HepG2 (cell line): ENCODE results near the gene HTR6. TPM values are rescaled to one million over a fixed set of nuclear protein-coding genes. Genes with fewer than 3 reads are reported as not detected.

Experiments used
- ATAC-seq: fragments of 200-7000 bp; cut with Tn5 transposase; 3 replicates; pipeline ENCODE4 v1.9.1; 2020; ENCODE audit warnings: mild to moderate bottlenecking, moderate library complexity
- BruUV-seq: library from RNA; stranded (reverse); fragments of 400-500 nt; replicated peaks from 2 replicates; lab custom pipeline; 2021; lab: Mats Ljungman, UMichigan
- CTCF ChIA-PET: fragments of 300-600 bp; formaldehyde crosslinking; extraction: SDS; loops from one replicate; lab custom pipeline; 2021; ENCODE audit warnings: low total read pairs, inconsistent platforms, low intra/inter-chr PET ratio; lab: Yijun Ruan, JAX
- POLR2A ChIA-PET: fragments of 350-600 bp; sonication (Branson Sonifier 250); formaldehyde crosslinking; loops from one replicate; lab custom pipeline; 2020; ENCODE audit warnings: antibody characterized with exemption, inconsistent platforms; lab: Yijun Ruan, JAX
- DNase-seq: peaks from one replicate; pipeline ENCODE4 v3.0.0-alpha.2; 2015; ENCODE audit warnings: low spot score
- FAIRE-seq: peaks from 3 replicates; lab custom pipeline; 2011; peaks lifted over from hg19 to GRCh38; lab: Jason Lieb, UNC
- H2AFZ ChIP-seq: one replicate; pipeline ENCODE4 v1.6.1; 2011; ENCODE audit warnings: low read length, inconsistent platforms
- H3K27ac ChIP-seq: fragments of 300-600 bp; 3 replicates; pipeline ENCODE4 v1.8.0; 2011; ENCODE audit warnings: mixed run types, mild to moderate bottlenecking, mixed read lengths, low read length, inconsistent platforms; ENCODE audit not compliant: insufficient read depth; ENCODE audit errors: extremely low read length
- H3K27me3 ChIP-seq, 2 experiments: fragments of 200-600 bp in 1 of 2; 2 replicates in 1 of 2; 3 replicates in 1 of 2; pipeline versions ENCODE4 v1.6.0 to v1.8.0; 2011; ENCODE audit warnings: low read length in 2 of 2, mild to moderate bottlenecking in 2 of 2, moderate library complexity in 2 of 2, inconsistent platforms in 1 of 2; ENCODE audit not compliant: insufficient read depth in 2 of 2, control insufficient read depth in 1 of 2
- H3K36me3 ChIP-seq, 2 experiments: fragments of 200-600 bp in 1 of 2; replicated peaks in 1 of 2; 2 replicates in 1 of 2; 3 replicates in 1 of 2; pipeline versions ENCODE4 v1.5.1 to v1.8.0; 2011; ENCODE audit warnings: low read length in 2 of 2, inconsistent platforms in 1 of 2; ENCODE audit not compliant: insufficient read depth in 2 of 2, control insufficient read depth in 1 of 2
- H3K4me1 ChIP-seq: 2 replicates; pipeline ENCODE4 v1.5.1; 2012; ENCODE audit warnings: low read length, inconsistent platforms; ENCODE audit not compliant: insufficient read depth
- H3K4me2 ChIP-seq: 2 replicates; pipeline ENCODE4 v1.6.0; 2011; ENCODE audit warnings: low read depth, low read length, inconsistent platforms
- H3K4me3 ChIP-seq, 3 experiments: fragments of 200-600 bp in 1 of 3; sonication (generic), shearing (Covaris generic) in 1 of 3; replicated peaks in 1 of 3; 2 replicates each; pipeline ENCODE4 v1.5.1; 2011 to 2016; ENCODE audit warnings: low read length in 3 of 3, inconsistent platforms in 2 of 3, low read depth in 2 of 3, mild to moderate bottlenecking in 2 of 3, control low read depth in 1 of 3, mixed read lengths in 1 of 3; ENCODE audit not compliant: insufficient read depth in 1 of 3
- H3K79me2 ChIP-seq: one replicate; pipeline ENCODE4 v1.6.1; 2011; ENCODE audit warnings: low read length, inconsistent platforms; ENCODE audit not compliant: insufficient read depth
- H3K9ac ChIP-seq: 2 replicates; pipeline ENCODE4 v1.6.0; 2011; ENCODE audit warnings: mild to moderate bottlenecking, low read depth, low read length, inconsistent platforms; ENCODE audit not compliant: insufficient read depth
- H3K9me3 ChIP-seq: 2 replicates; pipeline ENCODE4 v1.5.1; 2012; ENCODE audit warnings: mild to moderate bottlenecking, low read length
- H4K20me1 ChIP-seq: 2 replicates; pipeline ENCODE4 v1.6.0; 2011; ENCODE audit warnings: inconsistent platforms, mild to moderate bottlenecking, low read length, moderate library complexity; ENCODE audit not compliant: insufficient read depth
- GABPB1 ChIP-seq: IDR thresholded peaks from 2 replicates; pipeline ENCODE4 v1.6.1; 2016; ENCODE audit warnings: mild to moderate bottlenecking, missing genetic modification reagents, moderate library complexity, missing compliant biosample characterization
- GATAD2A ChIP-seq: IDR thresholded peaks from 2 replicates; pipeline ENCODE4 v1.6.1; 2016
- ISX ChIP-seq: sonication (generic); formaldehyde crosslinking; conservative IDR thresholded peaks from 2 replicates; pipeline ENCODE4 v1.5.0; 2020; ENCODE audit warnings: missing genetic modification reagents
- PHB2 ChIP-seq: fragments of 450-650 bp; IDR thresholded peaks from 2 replicates; pipeline ENCODE4 v1.6.1; 2018; ENCODE audit not compliant: partially characterized antibody
- RARG ChIP-seq: sonication (generic); formaldehyde crosslinking; IDR thresholded peaks from 2 replicates; pipeline ENCODE4 v1.4.0; 2020; ENCODE audit warnings: low read depth, mild to moderate bottlenecking, missing genetic modification reagents
- SIN3A ChIP-seq: IDR thresholded peaks from 2 replicates; pipeline ENCODE4 v1.6.1; 2011; ENCODE audit warnings: low read depth, mild to moderate bottlenecking, control low read depth, low read length, borderline replicate concordance
- SUZ12 ChIP-seq: fragments of 150-350 bp; IDR thresholded peaks from 2 replicates; pipeline ENCODE4 v1.6.1; 2014; ENCODE audit warnings: low read depth, low read length
- ZFYVE20 ChIP-seq: sonication (generic); formaldehyde crosslinking; IDR thresholded peaks from 2 replicates; pipeline ENCODE4 v1.8.0; 2023; ENCODE audit warnings: low read depth, mild to moderate bottlenecking, moderate library complexity, missing genetic modification reagents, borderline replicate concordance
- ZNF296 ChIP-seq: sonication (generic); formaldehyde crosslinking; conservative IDR thresholded peaks from 2 replicates; pipeline ENCODE4 v1.5.0; 2020; ENCODE audit warnings: mild to moderate bottlenecking, missing genetic modification reagents
- ZNF30 ChIP-seq: sonication (generic); formaldehyde crosslinking; IDR thresholded peaks from 2 replicates; pipeline ENCODE4 v1.5.0; 2020; ENCODE audit warnings: mild to moderate bottlenecking, missing genetic modification reagents
- ZNF557 ChIP-seq: sonication (generic); formaldehyde crosslinking; IDR thresholded peaks from 2 replicates; pipeline ENCODE4 v1.4.0; 2020; ENCODE audit warnings: missing genetic modification reagents
- ZNF564 ChIP-seq: sonication (generic); formaldehyde crosslinking; IDR thresholded peaks from 2 replicates; pipeline ENCODE4 v1.8.1; 2023; ENCODE audit warnings: mild to moderate bottlenecking, missing genetic modification reagents
- ZNF790 ChIP-seq: sonication (generic); formaldehyde crosslinking; IDR thresholded peaks from 2 replicates; pipeline ENCODE4 v1.8.0; 2022; ENCODE audit warnings: missing genetic modification reagents, mild to moderate bottlenecking, borderline replicate concordance
- WGBS: methylation state at CpG from one replicate; pipeline ENCODE4 v1.1.6; 2017; ENCODE audit warnings: low lambda C conversion rate; 5-methylcytosine and 5-hydroxymethylcytosine counted together
- in situ Hi-C: cut with HindIII; loops from 2 replicates; pipeline ENCODE4 v1.10.0; 2017; ENCODE audit warnings: low pct_unique_long_range_greater_than_20kb; ENCODE audit not compliant: extremely low pct_ligation_motif_present
- intact Hi-C: fragments of 100-400 bp; cut with micrococcal nuclease; formaldehyde crosslinking; loops from one replicate; pipeline ENCODE4 v1.10.0; 2022; ENCODE audit not compliant: unreplicated experiment
- polyA plus RNA-seq, 8 experiments: library from polyadenylated mRNA; depleted of rRNA in 3 of 8; stranded (reverse) in 7 of 8; unstranded in 1 of 8; fragments of >200 nt; fragmentation: Illumina TruSeq in 4 of 8; extraction: Trizol in 4 of 8; gene quantifications; 2 replicates each; pipeline versions ENCODE4 v1.2.1 to v1.2.3, GENCODE V29; 2011 to 2016; ENCODE audit warnings: low read depth in 4 of 8, missing spikeins in 1 of 8, mixed read lengths in 1 of 8; ENCODE audit not compliant: insufficient read depth in 1 of 8
- total RNA-seq, 5 experiments: library from RNA; depleted of rRNA; stranded (reverse); fragments of >200 nt; fragmentation: Illumina TruSeq; extraction: Trizol; gene quantifications; 2 replicates each; pipeline ENCODE4 v1.2.3, GENCODE V29; 2016; ENCODE audit warnings: low read depth in 1 of 5
- TF ChIP-seq, protein P1 (sequence below): IDR thresholded peaks from 2 replicates; pipeline ENCODE4 v1.6.1; 2018; ENCODE audit warnings: missing genetic modification reagents
- TF ChIP-seq, protein P2 (sequence below): sonication (generic); formaldehyde crosslinking; IDR thresholded peaks from 2 replicates; pipeline ENCODE4 v1.9.0; 2021; ENCODE audit warnings: missing genetic modification reagents, mild to moderate bottlenecking, borderline replicate concordance
- TF ChIP-seq, protein P3 (sequence below), 2 experiments: sonication (generic) in 1 of 2; formaldehyde crosslinking in 1 of 2; IDR thresholded peaks; 2 replicates each; pipeline versions ENCODE4 v1.5.1 to v1.6.1; 2011 to 2020; ENCODE audit warnings: borderline replicate concordance in 1 of 2, low read depth in 1 of 2, low read length in 1 of 2, mild to moderate bottlenecking in 1 of 2, missing genetic modification reagents in 1 of 2, moderate library complexity in 1 of 2

HTR6 gene
- total and polyA plus RNA-seq, 2 of the 13 experiments (the other 11 are each of a cell fraction or from before 2014, with no cell fraction given), result 0.04 TPM; not detected in 1

DNA sequence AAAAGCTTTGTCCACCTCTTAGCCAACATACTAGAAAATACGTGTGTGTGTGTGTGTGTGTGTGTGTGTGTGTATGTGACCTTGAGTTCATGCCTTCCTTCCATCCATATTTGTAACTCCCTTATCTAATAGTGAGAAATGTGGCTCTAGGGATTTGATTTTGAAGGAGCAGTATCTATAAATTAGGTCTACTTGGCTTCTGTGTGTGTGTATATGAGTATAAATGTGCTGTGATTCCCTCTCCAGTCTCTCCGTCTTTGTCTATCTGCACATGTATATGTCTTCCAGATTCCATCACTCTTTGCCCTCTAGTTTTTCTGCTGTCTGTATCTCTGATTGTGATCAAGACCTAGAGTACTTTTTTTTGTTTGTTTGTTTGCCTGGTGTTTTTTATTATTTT lies 32.5 kb upstream of the HTR6 start:
- no peak for FAIRE-seq
- no peaks in the 10 kb centered on the region for H3K9me3 ChIP-seq
- H4K20me1 ChIP-seq, result no peaks in the 10 kb centered on the region
- no peak overlapping the region for H3K4me3 ChIP-seq
- no peak overlapping the region for H2AFZ ChIP-seq
- ChIA-PET CTCF (no interaction called here), POLR2A (no interaction called here)
- H3K36me3 ChIP-seq, result peaks cover 2 to 6% of the 10 kb centered on the region in 2 experiments; a peak in 3 of 5 replicates
- TF ChIP-seq SUZ12 (no peak), ZNF790 (no peak), ZNF557 (CRISPR knock-in tag) (no peak), ISX (no peak)
- H3K79me2 ChIP-seq, result no peaks in the 10 kb centered on the region
- ATAC-seq, result no peak
- H3K9ac ChIP-seq, result no peak overlapping the region
- no peaks in the 10 kb centered on the region; a peak in 1 of 5 replicates for H3K27me3 ChIP-seq
- 96% methylated on average over 2 of the region's 2 CpGs for WGBS
- in situ Hi-C loops (no loop called here), intact Hi-C loops (no loop called here)
- DNase-seq, result no peak
- no peak overlapping the region for H3K27ac ChIP-seq
- H3K4me1 ChIP-seq, result no peaks in the 10 kb centered on the region
- no TSS peak for BruUV-seq
- no peak overlapping the region for H3K4me2 ChIP-seq

DNA sequence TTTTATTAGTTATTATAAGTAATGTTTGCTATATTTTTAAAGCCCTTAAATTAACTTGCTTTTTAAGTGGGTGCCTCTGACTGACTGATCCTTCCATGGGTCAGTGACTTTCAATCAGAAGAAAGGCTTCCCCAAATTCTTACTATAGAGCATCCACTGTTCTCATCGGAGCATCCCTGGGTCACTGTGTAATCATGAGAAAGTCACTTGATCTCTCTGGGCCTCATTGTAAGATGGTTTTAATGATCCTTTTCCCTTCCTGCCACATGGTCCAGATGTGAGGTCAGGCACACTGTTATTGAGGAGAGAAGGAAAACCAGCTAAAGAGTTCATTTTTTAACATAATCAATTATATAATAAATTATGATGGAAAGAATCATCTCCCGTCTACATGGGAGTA lies 31.6 kb upstream of the HTR6 start:
- POLR2A ChIA-PET, result no interaction called here
- no peaks in the 10 kb centered on the region for H4K20me1 ChIP-seq
- CTCF ChIA-PET, result no interaction called here
- no peak for TF ChIP-seq GATAD2A (CRISPR knock-in tag)
- no peak for TF ChIP-seq ZNF30 (CRISPR knock-in tag)
- TF ChIP-seq, protein P1, sequence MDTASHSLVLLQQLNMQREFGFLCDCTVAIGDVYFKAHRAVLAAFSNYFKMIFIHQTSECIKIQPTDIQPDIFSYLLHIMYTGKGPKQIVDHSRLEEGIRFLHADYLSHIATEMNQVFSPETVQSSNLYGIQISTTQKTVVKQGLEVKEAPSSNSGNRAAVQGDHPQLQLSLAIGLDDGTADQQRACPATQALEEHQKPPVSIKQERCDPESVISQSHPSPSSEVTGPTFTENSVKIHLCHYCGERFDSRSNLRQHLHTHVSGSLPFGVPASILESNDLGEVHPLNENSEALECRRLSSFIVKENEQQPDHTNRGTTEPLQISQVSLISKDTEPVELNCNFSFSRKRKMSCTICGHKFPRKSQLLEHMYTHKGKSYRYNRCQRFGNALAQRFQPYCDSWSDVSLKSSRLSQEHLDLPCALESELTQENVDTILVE (CRISPR knock-in tag), result no peak
- no peak for TF ChIP-seq ZFYVE20 (CRISPR knock-in tag)
- TF ChIP-seq RARG, result no peak
- TF ChIP-seq ZNF564 (CRISPR knock-in tag), result no peak
- TF ChIP-seq SIN3A, result no peak
- TF ChIP-seq, protein P2, sequence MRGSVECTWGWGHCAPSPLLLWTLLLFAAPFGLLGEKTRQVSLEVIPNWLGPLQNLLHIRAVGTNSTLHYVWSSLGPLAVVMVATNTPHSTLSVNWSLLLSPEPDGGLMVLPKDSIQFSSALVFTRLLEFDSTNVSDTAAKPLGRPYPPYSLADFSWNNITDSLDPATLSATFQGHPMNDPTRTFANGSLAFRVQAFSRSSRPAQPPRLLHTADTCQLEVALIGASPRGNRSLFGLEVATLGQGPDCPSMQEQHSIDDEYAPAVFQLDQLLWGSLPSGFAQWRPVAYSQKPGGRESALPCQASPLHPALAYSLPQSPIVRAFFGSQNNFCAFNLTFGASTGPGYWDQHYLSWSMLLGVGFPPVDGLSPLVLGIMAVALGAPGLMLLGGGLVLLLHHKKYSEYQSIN (CRISPR knock-in tag), result no peak
- TF ChIP-seq, protein P3, sequence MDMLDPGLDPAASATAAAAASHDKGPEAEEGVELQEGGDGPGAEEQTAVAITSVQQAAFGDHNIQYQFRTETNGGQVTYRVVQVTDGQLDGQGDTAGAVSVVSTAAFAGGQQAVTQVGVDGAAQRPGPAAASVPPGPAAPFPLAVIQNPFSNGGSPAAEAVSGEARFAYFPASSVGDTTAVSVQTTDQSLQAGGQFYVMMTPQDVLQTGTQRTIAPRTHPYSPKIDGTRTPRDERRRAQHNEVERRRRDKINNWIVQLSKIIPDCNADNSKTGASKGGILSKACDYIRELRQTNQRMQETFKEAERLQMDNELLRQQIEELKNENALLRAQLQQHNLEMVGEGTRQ (IDR thresholded peaks at IDR 0.05; ENCODE audit: low read depth, low read length), result no peak
- TF ChIP-seq, protein P3 (CRISPR knock-in tag; IDR thresholded peaks at IDR 0.05; ENCODE audit: borderline replicate concordance), result no peak
- no peak for TF ChIP-seq ZNF296 (CRISPR knock-in tag)
- no peak for TF ChIP-seq PHB2
- TF ChIP-seq GABPB1 (CRISPR knock-in tag), result no peak

More for the DNA sequence above, 31.6 kb upstream of the HTR6 start:
- Histone ChIP-seq H3K27me3 (no peaks in the 10 kb centered on the region; a peak in 1 of 5 replicates), H2AFZ (no peak overlapping the region), H3K4me1 (no peaks in the 10 kb centered on the region), H3K9ac (no peak overlapping the region), H3K36me3 (no peaks in the 10 kb centered on the region), H3K27ac (no peak overlapping the region), H3K4me2 (no peak overlapping the region), H3K4me3 (no peak overlapping the region), H3K9me3 (no peaks in the 10 kb centered on the region), H3K79me2 (no peaks in the 10 kb centered on the region)
- DNase-seq (no peak), FAIRE-seq (no peak), ATAC-seq (no peak)
- no TSS peak for BruUV-seq
- 94% methylated on average over 2 of the region's 2 CpGs for WGBS
- intact Hi-C loops (no loop called here), in situ Hi-C loops (no loop called here)
